HG02571 (cell line): ENCODE data around the gene ALPG.
"Not testable (repeated sequence)": the region's sequence is repeated elsewhere in the genome, so short reads cannot be mapped to it uniquely, and the experiment has no call there.

Source experiments
- ATAC-seq: cut with Tn5 transposase; IDR thresholded peaks from one replicate; pipeline ENCODE4 v1.9.1; 2021; ENCODE audit warnings: mild to moderate bottlenecking, moderate library complexity; ENCODE audit not compliant: unreplicated experiment

ALPG gene

GRCh38 chr2:232438951-232439757 is 32.5 kb downstream of the ALPG start:
- ATAC-seq: no peak

- no peak for ATAC-seq
Observed at GRCh38 chr2:232439758-232440135, 33.1 kb downstream of the ALPG start.

- ATAC-seq: peak; percentile 76
Observed at GRCh38 chr2:232440220-232441018, 33.8 kb downstream of the ALPG start.

GRCh38 chr2:232441147-232441651 is 34.6 kb downstream of the ALPG start:
- no peak for ATAC-seq

- not testable (repeated sequence) for ATAC-seq
Observed at GRCh38 chr2:232441922-232442321, 35.3 kb downstream of the ALPG start.

DNA sequence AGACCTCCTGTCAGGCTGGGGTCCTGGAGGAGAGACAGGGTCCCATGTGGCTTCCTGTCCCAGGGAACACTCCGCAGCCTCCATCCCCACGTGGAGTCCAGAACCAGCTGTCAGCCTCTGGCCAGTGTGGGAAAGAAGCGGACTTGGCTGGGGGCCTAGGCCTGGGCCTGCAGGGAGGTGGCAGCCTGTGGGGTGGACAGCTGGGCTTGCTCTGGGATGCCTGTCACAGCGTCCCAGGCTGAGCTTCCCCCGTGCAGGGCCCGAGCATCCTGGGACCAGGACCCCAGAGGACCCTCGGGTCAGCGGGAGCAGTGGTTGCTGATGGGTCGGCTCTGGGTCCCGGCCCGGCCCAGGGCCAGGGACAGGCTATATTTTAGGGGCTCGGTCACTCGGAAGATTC is 35.8 kb downstream of the ALPG start:
- ATAC-seq: not testable (repeated sequence)

GRCh38 chr2:232443047-232443446 is 36.4 kb downstream of the ALPG start:
- ATAC-seq: not testable (repeated sequence)

DNA sequence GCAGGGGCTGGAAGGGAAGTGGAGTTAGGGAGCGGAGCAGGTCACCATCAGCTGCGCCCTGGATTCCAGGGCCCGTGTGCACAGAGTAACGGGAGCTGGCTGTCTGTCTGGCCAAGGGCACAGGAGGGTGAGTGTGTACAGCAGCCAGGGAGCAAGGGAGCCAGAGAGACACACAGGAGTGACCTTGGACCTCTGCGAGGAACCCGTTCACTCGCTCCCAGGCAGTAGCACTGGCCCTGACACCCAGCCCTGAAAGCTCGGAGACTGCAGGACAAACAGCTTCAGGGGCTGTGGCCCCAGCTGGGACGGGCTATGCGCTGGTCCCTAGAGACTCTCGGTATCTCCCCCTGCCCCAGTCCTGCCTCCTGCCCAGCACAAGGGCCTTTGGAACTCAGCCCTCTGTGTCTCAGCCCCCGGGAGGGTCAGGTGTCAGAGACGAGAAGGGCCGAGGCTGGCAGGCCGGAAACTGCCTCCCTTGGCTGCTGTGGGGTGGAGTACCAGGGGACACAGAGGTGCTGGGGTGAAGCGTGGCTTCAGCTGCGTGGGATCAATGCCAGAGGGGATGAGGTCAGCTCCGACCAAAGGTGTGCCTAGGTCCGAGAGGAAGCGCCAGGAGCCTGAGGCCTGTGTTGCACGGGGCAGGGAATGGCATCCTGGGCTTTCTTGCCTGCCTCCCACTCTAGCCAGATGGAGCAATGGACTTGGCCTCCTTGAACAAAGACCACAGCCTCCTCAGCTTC is 37.2 kb downstream of the ALPG start:
- not testable (repeated sequence) for ATAC-seq

DNA sequence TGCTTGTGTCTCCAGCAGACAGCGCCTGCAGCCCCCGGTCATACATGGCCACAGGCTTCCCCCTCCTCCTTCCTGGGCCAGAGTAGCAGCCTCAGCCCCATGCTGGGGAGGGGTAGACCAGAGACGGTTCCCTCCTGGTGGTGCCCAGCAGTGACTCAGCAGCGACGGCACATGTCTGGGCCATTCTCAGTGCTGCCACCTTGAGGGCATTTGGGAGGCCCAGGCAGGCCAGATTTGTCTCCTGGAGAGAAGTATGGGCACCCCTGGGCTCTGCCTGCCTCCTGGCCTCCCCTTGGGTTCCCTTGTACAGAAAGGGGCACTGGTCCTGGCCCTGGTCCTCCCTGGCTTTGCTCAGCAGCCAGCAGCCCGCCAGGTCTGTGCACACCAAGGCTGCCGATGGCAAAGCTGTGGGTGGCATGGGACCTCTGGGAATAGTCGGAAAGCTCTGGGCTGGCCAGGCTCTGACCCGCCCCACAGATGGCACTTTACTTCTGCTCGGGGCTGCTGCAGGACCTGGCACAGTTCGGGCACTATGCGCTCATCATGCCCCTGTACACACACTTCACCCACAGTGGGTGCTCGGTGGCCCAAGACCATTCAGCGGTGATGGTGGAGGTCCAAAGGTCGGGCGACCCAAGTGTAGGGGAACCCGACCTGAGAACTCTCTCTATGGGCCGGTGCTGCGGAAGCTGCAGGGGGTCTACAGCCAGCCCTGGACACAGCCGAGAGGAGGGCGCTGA is 37.9 kb downstream of the ALPG start:
- ATAC-seq: no peak

GRCh38 chr2:232445149-232445885 is 38.7 kb downstream of the ALPG start:
- ATAC-seq: not testable (repeated sequence)

- ATAC-seq: not testable (repeated sequence)
Observed at GRCh38 chr2:232446266-232446777, 39.7 kb downstream of the ALPG start.

DNA sequence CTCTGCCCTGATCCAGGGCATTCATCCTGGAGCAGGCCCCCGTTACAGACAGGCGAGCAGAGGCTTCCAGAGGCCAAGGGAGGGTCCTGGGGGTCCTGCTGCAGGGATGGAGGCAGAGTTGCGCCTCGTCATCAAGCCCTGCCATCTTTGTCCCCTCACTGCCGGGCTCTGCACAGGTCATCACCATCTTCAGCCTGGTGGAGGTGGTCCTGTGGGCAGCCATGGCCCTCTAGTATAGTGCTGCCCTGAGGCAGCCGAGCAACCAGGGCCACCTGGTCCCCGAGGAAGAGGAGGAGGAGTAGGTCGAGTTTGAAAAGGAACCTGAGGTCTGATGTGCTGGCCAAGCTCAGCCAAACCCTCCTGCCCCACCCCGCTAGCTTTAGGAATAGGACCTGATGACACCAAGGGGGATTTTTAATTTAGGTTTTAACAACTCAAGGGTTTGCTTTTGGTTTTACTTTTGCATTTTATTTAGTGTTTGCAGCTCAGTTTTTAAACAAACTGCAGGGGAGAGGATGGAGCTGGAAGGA is 40.5 kb downstream of the ALPG start:
- no peak for ATAC-seq

GRCh38 chr2:232447638-232448303 is 41.1 kb downstream of the ALPG start:
- no peak for ATAC-seq

- ATAC-seq: no peak
Observed at GRCh38 chr2:232448304-232448690, 41.7 kb downstream of the ALPG start.

GRCh38 chr2:232449964-232450363 is 43.3 kb downstream of the ALPG start:
- no peak for ATAC-seq

DNA sequence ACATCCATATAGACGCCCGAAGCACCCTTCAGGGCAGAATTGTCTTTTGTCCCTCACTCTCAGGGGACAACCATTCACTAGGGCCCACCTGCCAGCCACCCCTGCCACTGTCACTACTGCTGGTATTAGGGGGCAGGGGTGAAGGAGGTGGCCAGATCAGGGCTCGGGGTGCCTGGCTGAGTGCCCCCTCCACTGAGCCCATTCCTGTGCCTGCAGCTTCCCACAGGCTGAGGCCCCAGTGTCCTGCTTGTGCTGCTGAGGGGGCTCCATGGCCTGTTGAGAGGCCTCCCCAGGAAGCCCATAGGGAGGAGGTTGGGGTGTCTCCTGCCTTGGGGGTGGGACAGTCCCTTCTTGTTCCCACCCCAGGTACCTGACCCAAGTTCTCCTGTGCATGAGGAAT is 45.0 kb downstream of the ALPG start:
- not testable (repeated sequence) for ATAC-seq

DNA sequence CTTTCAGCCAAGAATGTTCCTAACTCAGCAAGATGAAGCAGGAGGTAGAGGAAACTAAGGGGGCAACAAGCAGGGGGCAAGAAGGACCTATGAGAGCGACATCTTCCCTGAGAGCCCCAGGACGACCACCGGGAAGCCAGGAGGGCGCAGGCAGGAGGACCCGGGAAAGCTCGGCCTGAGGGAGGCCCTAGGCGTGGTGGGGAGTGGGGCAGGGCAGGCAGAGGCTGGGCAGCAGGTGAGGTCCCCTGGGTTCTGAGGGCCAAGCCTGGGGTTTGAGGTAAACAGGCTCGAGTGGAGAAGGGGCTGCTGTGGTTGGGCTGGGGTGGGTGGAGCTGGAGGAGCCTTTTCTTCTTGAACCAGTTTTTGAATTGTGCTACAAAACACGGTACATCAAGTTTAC is 48.0 kb downstream of the ALPG start:
- no peak for ATAC-seq

- no peak for ATAC-seq
Observed at GRCh38 chr2:232455426-232456255, 49.0 kb downstream of the ALPG start, which contains the start of gene ALPI. Gene ALPI (plus strand): TSS chr2:232456153. CDS start chr2:232456200, 47 bp downstream.
